Karpas-422 (cell line): ENCODE measurements around the gene MACROH2A1. TPM values are rescaled to one million over a fixed set of nuclear protein-coding genes. Genes with fewer than 3 reads are reported as not detected.
A peak's percentile ranks its signal among the peaks of the same experiment; 100 is the strongest.

ENCODE experiments used
- DNase-seq: peaks from one replicate; pipeline ENCODE4 v3.0.0-alpha.2; 2015
- H2AFZ ChIP-seq: fragments of 200-600 bp; sonication (generic); 2 replicates; pipeline ENCODE4 v1.6.1; 2014; ENCODE audit warnings: antibody characterized with exemption, low read length, mixed read lengths
- H3K27ac ChIP-seq: fragments of 200-600 bp; sonication (generic); 2 replicates; pipeline ENCODE4 v1.5.1; 2014; ENCODE audit warnings: mild to moderate bottlenecking, low read length, moderate library complexity
- H3K27me3 ChIP-seq: fragments of 200-600 bp; sonication (generic); 2 replicates; pipeline ENCODE4 v1.6.1; 2014; ENCODE audit warnings: low read length, mixed read lengths
- H3K36me3 ChIP-seq: fragments of 200-600 bp; sonication (generic); 2 replicates; pipeline ENCODE4 v1.6.1; 2014; ENCODE audit warnings: low read length, mixed read lengths; ENCODE audit not compliant: insufficient read depth
- H3K4me1 ChIP-seq: fragments of 200-600 bp; sonication (generic); 2 replicates; pipeline ENCODE4 v1.6.1; 2014; ENCODE audit warnings: mild to moderate bottlenecking, low read length, mixed read lengths
- H3K4me2 ChIP-seq: fragments of 200-600 bp; sonication (generic); 2 replicates; pipeline ENCODE4 v1.6.1; 2014; ENCODE audit warnings: low read length, low read depth, mild to moderate bottlenecking; ENCODE audit not compliant: poor library complexity, severe bottlenecking
- H3K4me3 ChIP-seq: fragments of 200-600 bp; sonication (generic); 2 replicates; pipeline ENCODE4 v1.5.1; 2014; ENCODE audit warnings: mild to moderate bottlenecking, antibody characterized with exemption, low read length, mixed read lengths
- H3K79me2 ChIP-seq: fragments of 200-600 bp; sonication (generic); 2 replicates; pipeline ENCODE4 v1.6.1; 2014; ENCODE audit warnings: mild to moderate bottlenecking, low read length, mixed read lengths
- H3K9ac ChIP-seq: fragments of 200-600 bp; sonication (generic); 2 replicates; pipeline ENCODE4 v1.6.0; 2014; ENCODE audit warnings: low read length
- H3K9me2 ChIP-seq: fragments of 200-600 bp; sonication (generic), shearing (Covaris generic); replicated peaks from 2 replicates; pipeline ENCODE4 v1.6.0; 2014; ENCODE audit warnings: mild to moderate bottlenecking, low read length, moderate library complexity; ENCODE audit not compliant: insufficient read depth
- H3K9me3 ChIP-seq: fragments of 300-700, 200-600 bp; sonication (generic); 2 replicates; pipeline ENCODE4 v1.6.1; 2014; ENCODE audit warnings: low read length, mixed read lengths
- H4K20me1 ChIP-seq: fragments of 200-600 bp; sonication (generic); 2 replicates; pipeline ENCODE4 v1.6.1; 2014; ENCODE audit warnings: mild to moderate bottlenecking, antibody characterized with exemption, low read length, low read depth; ENCODE audit not compliant: insufficient read depth
- total RNA-seq: library from RNA; depleted of rRNA; stranded (reverse); fragments of >200 nt; shearing (Covaris generic); gene quantifications from 2 replicates; pipeline ENCODE4 v1.2.3, GENCODE V29; 2014; ENCODE audit warnings: low replicate concordance

Gene MACROH2A1
- total RNA-seq, 1 experiment from 2014 or later = 160 TPM

- Histone ChIP-seq H4K20me1 (peaks cover 5% of the 10 kb centered on the region; the same call in 1 of the 2 replicates), H3K79me2 (peaks cover 91% of the 10 kb centered on the region), H3K9me2 (no peaks in the 10 kb centered on the region), H3K9ac (no peak overlapping the region), H2AFZ (no peak overlapping the region), H3K4me1 (peaks cover 15% of the 10 kb centered on the region), H3K27ac (no peak overlapping the region), H3K4me3 (no peak overlapping the region), H3K9me3 (no peaks in the 10 kb centered on the region), H3K4me2 (no peak overlapping the region), H3K36me3 (peaks cover 36% of the 10 kb centered on the region; the same call in 1 of the 2 replicates), H3K27me3 (no peaks in the 10 kb centered on the region)
- no peak for DNase-seq
Observed at GRCh38 chr5:135372654-135373381, 26.2 kb downstream of the MACROH2A1 start.

GRCh38 chr5:135371622-135372232, 27.3 kb downstream of the MACROH2A1 start:
- Histone ChIP-seq H3K9ac (no peak overlapping the region), H3K9me2 (no peaks in the 10 kb centered on the region), H3K27ac (no peak overlapping the region), H4K20me1 (peaks cover 9% of the 10 kb centered on the region; the same call in 1 of the 2 replicates), H3K79me2 (peaks cover 91% of the 10 kb centered on the region), H3K4me1 (peaks cover 26% of the 10 kb centered on the region), H3K9me3 (no peaks in the 10 kb centered on the region), H2AFZ (no peak overlapping the region), H3K4me3 (no peak overlapping the region), H3K4me2 (no peak overlapping the region), H3K36me3 (peaks cover 43% of the 10 kb centered on the region; the same call in 1 of the 2 replicates), H3K27me3 (no peaks in the 10 kb centered on the region)
- no peak for DNase-seq

- no peak overlapping the region for H2AFZ ChIP-seq
- no peaks in the 10 kb centered on the region for H3K27me3 ChIP-seq
- H3K9ac ChIP-seq = no peak overlapping the region
- peaks cover 9% of the 10 kb centered on the region; the same call in 1 of the 2 replicates for H4K20me1 ChIP-seq
- H3K9me2 ChIP-seq = no peaks in the 10 kb centered on the region
- no peak for DNase-seq
- no peak overlapping the region for H3K27ac ChIP-seq
- peaks cover 86% of the 10 kb centered on the region for H3K79me2 ChIP-seq
- no peaks in the 10 kb centered on the region for H3K9me3 ChIP-seq
- peaks cover 40% of the 10 kb centered on the region for H3K4me1 ChIP-seq
- H3K36me3 ChIP-seq = peaks cover 48% of the 10 kb centered on the region; the same call in 1 of the 2 replicates
- no peak overlapping the region for H3K4me3 ChIP-seq
- H3K4me2 ChIP-seq = no peak overlapping the region
Observed at GRCh38 chr5:135369952-135370351, 29.1 kb downstream of the MACROH2A1 start.

GRCh38 chr5:135367554-135367953, 31.5 kb downstream of the MACROH2A1 start:
- H3K79me2 ChIP-seq = peaks cover 77% of the 10 kb centered on the region
- peaks cover 46% of the 10 kb centered on the region; the same call in 1 of the 2 replicates for H3K36me3 ChIP-seq
- H3K4me2 ChIP-seq = no peak overlapping the region
- H3K9me2 ChIP-seq = no peaks in the 10 kb centered on the region
- H3K4me3 ChIP-seq = no peak overlapping the region
- H4K20me1 ChIP-seq = peaks cover 3% of the 10 kb centered on the region; the same call in 1 of the 2 replicates
- no peak for DNase-seq
- no peaks in the 10 kb centered on the region for H3K9me3 ChIP-seq
- H3K27me3 ChIP-seq = no peaks in the 10 kb centered on the region
- peaks cover 40% of the 10 kb centered on the region for H3K4me1 ChIP-seq
- H3K27ac ChIP-seq = peak overlapping the region; percentile 9; the same call in 1 of the 2 replicates
- no peak overlapping the region for H3K9ac ChIP-seq
- no peak overlapping the region for H2AFZ ChIP-seq

- no peak for DNase-seq
- H3K79me2 ChIP-seq = peaks cover 73% of the 10 kb centered on the region
- H3K9me3 ChIP-seq = no peaks in the 10 kb centered on the region
- H3K4me1 ChIP-seq = peaks cover 40% of the 10 kb centered on the region
- H3K4me2 ChIP-seq = no peak overlapping the region
- H3K9ac ChIP-seq = no peak overlapping the region
- no peak overlapping the region for H2AFZ ChIP-seq
- no peaks in the 10 kb centered on the region for H3K9me2 ChIP-seq
- peak overlapping the region; percentile 9; the same call in 1 of the 2 replicates for H3K27ac ChIP-seq
- H3K27me3 ChIP-seq = no peaks in the 10 kb centered on the region
- peaks cover 3% of the 10 kb centered on the region; the same call in 1 of the 2 replicates for H4K20me1 ChIP-seq
- H3K4me3 ChIP-seq = no peak overlapping the region
- H3K36me3 ChIP-seq = peaks cover 47% of the 10 kb centered on the region; the same call in 1 of the 2 replicates
Observed at GRCh38 chr5:135367076-135367475, 32.0 kb downstream of the MACROH2A1 start.

GRCh38 chr5:135365281-135365680, 33.8 kb downstream of the MACROH2A1 start:
- Histone ChIP-seq H2AFZ (no peak overlapping the region), H3K27me3 (no peaks in the 10 kb centered on the region), H3K27ac (no peak overlapping the region), H4K20me1 (peaks cover 3% of the 10 kb centered on the region; the same call in 1 of the 2 replicates), H3K9ac (no peak overlapping the region), H3K79me2 (peaks cover 64% of the 10 kb centered on the region), H3K9me2 (no peaks in the 10 kb centered on the region), H3K36me3 (peaks cover 50% of the 10 kb centered on the region; the same call in 1 of the 2 replicates), H3K4me1 (peaks cover 40% of the 10 kb centered on the region), H3K4me2 (no peak overlapping the region), H3K9me3 (no peaks in the 10 kb centered on the region), H3K4me3 (no peak overlapping the region)
- no peak for DNase-seq

- no peak overlapping the region for H3K4me3 ChIP-seq
- peaks cover 49% of the 10 kb centered on the region; the same call in 1 of the 2 replicates for H3K36me3 ChIP-seq
- peaks cover 60% of the 10 kb centered on the region for H3K79me2 ChIP-seq
- H3K9me3 ChIP-seq = no peaks in the 10 kb centered on the region
- H3K4me1 ChIP-seq = peaks cover 40% of the 10 kb centered on the region
- DNase-seq = no peak
- no peaks in the 10 kb centered on the region for H3K27me3 ChIP-seq
- peaks cover 3% of the 10 kb centered on the region; the same call in 1 of the 2 replicates for H4K20me1 ChIP-seq
- no peak overlapping the region for H2AFZ ChIP-seq
- H3K27ac ChIP-seq = no peak overlapping the region
- H3K9me2 ChIP-seq = no peaks in the 10 kb centered on the region
- H3K9ac ChIP-seq = no peak overlapping the region
- H3K4me2 ChIP-seq = no peak overlapping the region
Observed at GRCh38 chr5:135364421-135365262, 34.4 kb downstream of the MACROH2A1 start.
